Fibroblast of skin of right quadriceps (primary cell): ENCODE data around the gene SMIM20.
"Not testable (repeated sequence)": the region's sequence is repeated elsewhere in the genome, so short reads cannot be mapped to it uniquely, and the experiment has no call there.

Source experiments
- DNase-seq: peaks from one replicate; pipeline ENCODE4 v3.0.0-alpha.2; 2013

The SMIM20 gene

DNA sequence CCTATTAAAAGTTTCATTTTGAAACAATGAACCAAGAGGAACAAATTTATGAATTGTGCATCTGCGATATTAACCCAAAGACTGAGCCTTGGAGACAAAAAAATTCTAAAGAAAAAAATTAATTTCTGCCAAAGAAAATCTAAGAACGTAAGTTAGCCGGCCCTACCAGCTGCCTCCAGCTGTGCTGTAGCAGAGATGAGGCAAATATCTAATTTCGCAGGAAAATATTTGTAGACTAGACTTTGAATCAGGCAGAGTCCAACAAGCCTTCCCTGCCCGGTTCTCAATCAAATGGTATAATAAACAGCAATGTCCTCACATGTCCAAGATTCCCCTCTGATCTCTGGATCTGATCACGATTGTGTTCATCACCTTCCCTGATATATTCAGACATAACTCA is 21.2 kb upstream of the SMIM20 start:
- no peak for DNase-seq

GRCh38 chr4:25896776-25897539 is 17.1 kb upstream of the SMIM20 start:
- DNase-seq, result no peak

GRCh38 chr4:25900310-25900709 is 13.7 kb upstream of the SMIM20 start:
- peak; percentile 68 for DNase-seq

- no peak for DNase-seq
Measured at GRCh38 chr4:25901030-25901430, 13.0 kb upstream of the SMIM20 start.

- DNase-seq, result no peak
Measured at GRCh38 chr4:25903900-25904747, 9.9 kb upstream of the SMIM20 start.

DNA sequence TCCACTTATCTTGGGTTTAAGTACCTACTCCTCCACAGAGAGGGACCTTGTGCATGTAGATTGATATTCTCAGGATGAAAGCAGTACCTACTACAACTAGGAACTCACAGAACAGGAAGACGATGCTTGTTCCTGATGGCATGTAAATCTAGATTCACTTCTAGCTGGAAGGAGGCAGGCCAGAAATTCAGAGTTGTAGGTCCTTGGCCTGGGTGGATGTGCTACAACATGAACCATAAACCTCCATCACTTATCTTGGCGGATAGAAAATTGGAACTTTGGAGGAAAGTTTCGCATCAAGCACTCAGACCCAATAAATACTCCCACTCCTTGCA is 9.3 kb upstream of the SMIM20 start:
- DNase-seq, result no peak

DNA sequence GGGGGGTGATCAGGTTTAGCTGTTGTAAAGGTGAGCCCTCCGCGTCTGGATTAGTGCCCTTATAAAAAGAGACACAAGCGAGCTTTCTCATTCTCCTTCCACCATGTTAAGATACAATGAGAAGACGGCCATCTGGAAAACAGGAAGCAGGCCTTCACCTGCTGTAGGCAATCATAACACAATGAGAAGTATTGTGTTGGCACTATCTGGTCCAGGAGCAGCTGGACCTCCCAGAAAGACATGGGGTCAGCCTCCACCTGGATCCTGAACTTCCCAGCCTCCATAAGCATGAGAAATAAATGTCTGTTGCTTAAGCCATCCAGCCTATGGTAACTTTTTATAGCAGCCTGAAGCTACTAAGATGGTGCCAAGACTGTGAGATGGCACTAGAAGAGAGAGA is 8.6 kb upstream of the SMIM20 start:
- DNase-seq, result no peak

GRCh38 chr4:25906113-25906512 is 7.9 kb upstream of the SMIM20 start:
- not testable (repeated sequence) for DNase-seq

DNA sequence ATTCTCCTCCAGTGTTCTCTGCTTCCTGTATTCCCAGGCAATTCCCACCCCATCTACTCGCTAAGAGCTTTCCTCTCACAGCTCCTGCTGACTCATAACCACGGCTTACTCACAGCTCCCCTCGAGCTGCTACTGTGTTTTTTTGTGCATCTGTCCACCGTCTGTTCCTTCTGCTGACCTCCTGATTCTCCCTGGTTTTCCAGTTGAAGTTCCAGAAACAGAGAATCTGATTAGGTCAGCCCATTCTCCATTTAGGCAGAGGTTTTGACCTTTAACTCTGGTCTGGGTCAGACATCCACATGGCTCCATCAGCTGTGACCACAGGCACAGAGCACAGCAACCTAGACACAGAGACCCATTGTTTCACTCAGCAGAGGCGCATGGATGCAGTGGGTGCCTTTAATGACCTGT is 5.5 kb upstream of the SMIM20 start:
- DNase-seq, result peak; percentile 96

DNA sequence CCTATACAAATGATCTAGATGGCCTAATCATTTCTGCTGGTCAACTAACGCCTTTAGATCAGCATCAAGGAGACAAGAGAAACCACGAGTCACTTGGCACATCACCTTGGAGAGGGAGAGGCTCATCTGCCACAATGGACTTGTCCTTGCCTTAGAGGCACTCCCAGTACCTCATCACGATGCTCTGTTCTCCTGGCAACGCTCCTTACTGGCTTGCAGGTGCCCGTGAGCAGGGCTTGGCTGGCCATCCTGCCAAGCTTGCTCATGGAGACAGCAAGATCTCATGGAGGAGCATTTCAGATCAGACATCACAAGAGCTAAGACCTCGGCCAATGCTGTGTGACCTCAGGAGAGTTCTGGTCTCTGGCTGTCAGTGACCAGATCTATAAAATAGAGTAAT is 2.7 kb upstream of the SMIM20 start:
- DNase-seq, result no peak

- no peak for DNase-seq
Measured at GRCh38 chr4:25913056-25913850, 767 bp upstream of the SMIM20 start.

GRCh38 chr4:25914670-25915352 is 791 bp downstream of the SMIM20 start:
- no peak for DNase-seq

DNA sequence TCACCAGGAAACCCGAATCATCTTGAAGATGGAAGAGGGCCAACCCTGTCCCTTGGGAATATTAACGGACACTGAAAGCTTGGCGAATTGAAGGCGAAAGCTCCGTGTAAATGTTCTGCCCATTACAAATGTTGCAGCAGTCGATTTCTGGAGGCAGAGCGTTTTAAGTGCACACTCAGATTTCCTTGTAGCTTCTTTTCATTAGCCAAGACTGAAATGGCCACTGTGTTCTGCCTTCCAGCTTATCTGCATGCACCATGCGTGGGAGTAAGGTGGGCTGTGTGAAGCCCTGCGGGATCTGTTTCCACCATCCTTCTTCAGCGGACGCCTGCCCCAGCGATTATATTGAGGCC is 1.3 kb downstream of the SMIM20 start:
- DNase-seq, result no peak

- DNase-seq, result no peak
Measured at GRCh38 chr4:25916870-25917269, 2.9 kb downstream of the SMIM20 start.

- DNase-seq, result no peak
Measured at GRCh38 chr4:25919676-25920075, 5.7 kb downstream of the SMIM20 start.

GRCh38 chr4:25921922-25922321 is 7.9 kb downstream of the SMIM20 start:
- no peak for DNase-seq

- no peak for DNase-seq
Measured at GRCh38 chr4:25922812-25923369, 8.9 kb downstream of the SMIM20 start.

- DNase-seq, result no peak
Measured at GRCh38 chr4:25923745-25924144, 9.7 kb downstream of the SMIM20 start.

GRCh38 chr4:25925486-25926201 is 11.6 kb downstream of the SMIM20 start:
- DNase-seq, result no peak

DNA sequence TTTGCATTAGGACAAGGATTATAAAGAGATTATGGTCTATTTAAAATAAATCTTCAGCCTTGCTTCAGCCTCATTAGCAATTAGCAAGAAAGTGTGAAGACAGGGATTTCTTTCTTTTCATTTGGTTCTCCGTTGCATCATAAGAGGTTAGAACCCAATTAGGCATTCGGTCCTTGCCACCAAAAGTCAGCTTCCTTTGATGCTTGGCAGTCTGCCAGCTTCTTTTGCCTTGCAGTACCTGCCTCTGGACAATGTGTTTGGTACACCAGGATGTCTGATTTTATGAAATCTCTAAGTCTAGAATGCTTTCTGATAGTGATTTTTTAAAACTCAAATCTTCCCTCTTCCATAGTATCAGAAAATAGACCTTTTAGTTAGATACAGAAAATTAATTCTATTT is 12.4 kb downstream of the SMIM20 start:
- DNase-seq, result no peak

DNA sequence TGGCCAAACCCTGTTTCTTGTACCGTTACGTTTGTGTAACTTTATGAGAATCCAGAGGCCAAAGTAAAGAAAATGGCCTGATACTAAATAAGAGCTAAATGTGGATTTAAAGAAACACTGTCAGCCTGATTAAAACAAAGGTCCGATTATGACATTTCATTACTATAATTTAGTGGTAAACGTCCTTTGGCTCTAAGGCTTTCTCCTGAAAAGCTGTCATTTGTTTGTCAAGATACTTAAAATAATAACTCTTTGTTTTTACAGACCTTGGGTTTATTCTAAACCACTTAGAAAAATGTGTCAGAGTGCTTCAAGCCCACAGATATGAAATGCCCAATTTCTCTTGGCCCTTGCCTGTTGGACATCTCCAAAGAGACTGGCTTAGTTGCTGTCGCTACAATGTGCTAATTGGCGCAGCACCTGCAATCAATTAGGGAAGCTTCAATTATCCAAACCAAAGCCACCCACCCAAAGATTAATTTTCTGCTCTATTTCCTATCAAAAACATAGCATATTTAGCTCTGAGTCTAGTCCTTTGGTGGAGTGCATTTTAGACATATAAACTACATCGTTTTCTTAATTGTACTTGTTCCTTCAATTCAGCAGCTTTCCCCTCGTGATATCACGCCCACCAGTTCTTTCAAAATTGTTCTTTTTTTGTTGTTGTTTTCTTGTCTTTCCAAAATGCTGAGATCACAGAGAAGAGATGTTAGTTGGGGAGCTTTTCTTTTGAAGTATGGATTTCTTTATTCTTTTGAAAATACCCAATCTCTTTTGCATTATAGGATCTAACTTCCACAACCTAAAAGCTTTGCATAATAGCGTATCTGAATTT is 13.6 kb downstream of the SMIM20 start:
- no peak for DNase-seq
